NCI-H460 (cell line): ENCODE data around the gene TBX6. TPM values are rescaled to one million over a fixed set of nuclear protein-coding genes. Genes with fewer than 3 reads are reported as not detected.
"Not testable (repeated sequence)": the region's sequence is repeated elsewhere in the genome, so short reads cannot be mapped to it uniquely, and the experiment has no call there.

Experiments used
- DNase-seq: peaks from one replicate; pipeline ENCODE4 v3.0.0-alpha.2; 2016; ENCODE audit warnings: low read depth; ENCODE audit errors: extremely low read depth
- total RNA-seq: library from RNA; depleted of rRNA; stranded (reverse); fragments of >200 nt; shearing (Covaris generic); gene quantifications from 2 replicates; pipeline ENCODE4 v1.2.3, GENCODE V29; 2014; rRNA removed

TBX6 gene
- total RNA-seq, 1 experiment from 2014 or later, result 0.30 TPM

DNA sequence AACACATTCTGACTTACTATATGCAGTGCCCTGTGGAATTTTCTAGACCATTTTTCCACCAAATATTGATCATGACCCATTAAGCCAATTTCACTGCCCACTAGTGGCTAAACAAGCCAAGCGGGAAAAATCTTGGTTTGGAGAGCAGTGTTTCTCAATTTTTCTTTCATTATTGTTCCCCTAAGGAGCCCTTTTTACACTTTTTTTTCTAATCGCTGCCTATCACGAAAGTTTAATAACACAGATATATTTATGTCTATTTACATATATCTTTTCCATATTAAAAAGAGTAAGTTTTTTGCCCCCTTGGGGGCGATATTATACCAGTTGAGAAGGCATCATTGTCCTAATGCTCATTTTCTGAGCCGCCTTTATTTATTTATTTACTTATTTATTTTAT is 49.9 kb downstream of the TBX6 start:
- no peak for DNase-seq

- not testable (repeated sequence) for DNase-seq
Measured at GRCh38 chr16:30040690-30041089, 51.0 kb downstream of the TBX6 start.

DNA sequence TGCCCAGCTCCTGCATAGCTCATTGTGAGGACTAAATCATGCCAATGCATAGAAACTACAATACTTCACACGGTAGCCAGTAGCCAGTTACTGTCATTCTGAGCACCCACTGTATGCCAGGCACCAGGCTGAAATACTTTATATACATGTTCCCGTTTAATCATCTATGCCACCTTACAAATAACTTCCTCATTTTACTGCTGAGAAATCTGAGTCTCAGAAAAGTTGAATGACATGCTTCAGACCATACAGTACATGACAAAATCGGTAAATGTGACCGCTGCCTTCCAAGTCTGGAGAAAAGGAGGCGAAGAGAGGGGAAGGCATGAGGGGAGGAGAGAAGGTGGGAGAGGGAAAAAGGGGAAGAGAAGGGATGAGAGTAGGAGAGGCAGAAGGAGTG is 51.5 kb downstream of the TBX6 start:
- DNase-seq, result no peak

Other genes starting within 250 kb of the TBX6 start
- 65.5 and 69.3 TPM in 2 replicates for gene CDIPT, start 228.7 kb downstream of the TBX6 start, total RNA-seq
- gene SEZ6L2, start 192.4 kb downstream of the TBX6 start, total RNA-seq, result 14.7 and 18.7 TPM in 2 replicates
- 8.5 and 11.6 TPM in 2 replicates for gene ASPHD1, start 191.4 kb downstream of the TBX6 start, total RNA-seq
- 20.1 and 24.0 TPM in 2 replicates for gene KCTD13, start 165.7 kb downstream of the TBX6 start, total RNA-seq
- 67.8 and 68.5 TPM in 2 replicates for gene TMEM219, start 129.8 kb downstream of the TBX6 start, total RNA-seq
- gene TAOK2, start 118.1 kb downstream of the TBX6 start, total RNA-seq, result 20.4 and 22.0 TPM in 2 replicates
- gene HIRIP3, start 96.3 kb downstream of the TBX6 start, total RNA-seq, result 12.2 and 15.0 TPM in 2 replicates
- 81.3 and 87.8 TPM in 2 replicates for gene INO80E, start 95.7 kb downstream of the TBX6 start, total RNA-seq
- 0.61 and 1.1 TPM in 2 replicates for gene DOC2A, start 80.9 kb downstream of the TBX6 start, total RNA-seq
- gene C16orf92, start 68.7 kb downstream of the TBX6 start, total RNA-seq, result not detected in 2 replicates
- gene TLCD3B, start 60.7 kb downstream of the TBX6 start, total RNA-seq, result 0.07 TPM in 1 of 2 replicates, not detected in the other
- 1,739 and 2,065 TPM in 2 replicates for gene ALDOA, start 26.2 kb downstream of the TBX6 start, total RNA-seq
- gene PPP4C, start 15.9 kb downstream of the TBX6 start, total RNA-seq, result 72.1 and 81.6 TPM in 2 replicates
- gene YPEL3, start 4.3 kb upstream of the TBX6 start, total RNA-seq, result 4.9 and 8.0 TPM in 2 replicates
- gene GDPD3, start 21.6 kb upstream of the TBX6 start, total RNA-seq, result 0.67 and 0.89 TPM in 2 replicates
- gene MAPK3, start 31.3 kb upstream of the TBX6 start, total RNA-seq, result 16.9 and 22.3 TPM in 2 replicates
- 0.64 TPM in 1 of 2 replicates, not detected in the other for gene CORO1A, start 91.7 kb upstream of the TBX6 start, total RNA-seq
- gene BOLA2B, start 101.7 kb upstream of the TBX6 start, total RNA-seq, result 60.8 and 85.7 TPM in 2 replicates
- gene SLX1A, start 102.0 kb upstream of the TBX6 start, total RNA-seq, result 31.4 and 35.7 TPM in 2 replicates
- 2.8 and 4.4 TPM in 2 replicates for gene SULT1A3, start 107.3 kb upstream of the TBX6 start, total RNA-seq
- 1.1 and 2.8 TPM in 2 replicates for gene NPIPB13, start 156.6 kb upstream of the TBX6 start, total RNA-seq